GM19035 (cell line): Measurements from ENCODE around the gene GNPTG.

Source experiments
- ATAC-seq: cut with Tn5 transposase; IDR thresholded peaks from one replicate; pipeline ENCODE4 v1.9.1; 2021; ENCODE audit not compliant: unreplicated experiment

Gene GNPTG

GRCh38 chr16:1367486-1368174 lies 15.9 kb downstream of the GNPTG start:
- ATAC-seq: no peak

- ATAC-seq: no peak
Measured at GRCh38 chr16:1371054-1371978, 19.6 kb downstream of the GNPTG start.

- no peak for ATAC-seq
Measured at GRCh38 chr16:1372292-1372950, 20.7 kb downstream of the GNPTG start.

- ATAC-seq: no peak
Measured at GRCh38 chr16:1374418-1375297, 22.9 kb downstream of the GNPTG start.

- ATAC-seq: no peak
Measured at GRCh38 chr16:1375298-1375640, 23.5 kb downstream of the GNPTG start.

GRCh38 chr16:1375741-1376410 lies 24.1 kb downstream of the GNPTG start:
- ATAC-seq: no peak

GRCh38 chr16:1377406-1378010 lies 25.8 kb downstream of the GNPTG start:
- ATAC-seq: no peak

- no peak for ATAC-seq
Measured at GRCh38 chr16:1378087-1378803, 26.5 kb downstream of the GNPTG start.

GRCh38 chr16:1378804-1379303 lies 27.1 kb downstream of the GNPTG start:
- ATAC-seq: peak; percentile 43

GRCh38 chr16:1379304-1380076 lies 27.8 kb downstream of the GNPTG start:
- peak; percentile 62 for ATAC-seq

GRCh38 chr16:1380195-1380594 lies 28.5 kb downstream of the GNPTG start:
- ATAC-seq: no peak

GRCh38 chr16:1381612-1382406 lies 30.1 kb downstream of the GNPTG start:
- no peak for ATAC-seq

- ATAC-seq: no peak
Measured at GRCh38 chr16:1383556-1383955, 31.8 kb downstream of the GNPTG start.

- no peak for ATAC-seq
Measured at GRCh38 chr16:1385232-1385631, 33.5 kb downstream of the GNPTG start.

- ATAC-seq: no peak
Measured at GRCh38 chr16:1387331-1387730, 35.6 kb downstream of the GNPTG start.

- no peak for ATAC-seq
Measured at GRCh38 chr16:1389762-1390161, 38.0 kb downstream of the GNPTG start.

- ATAC-seq: no peak
Measured at GRCh38 chr16:1390239-1390779, 38.6 kb downstream of the GNPTG start.
